H9 (cell line): ENCODE data around the gene ACYP2. TPM values are rescaled to one million over a fixed set of nuclear protein-coding genes. Genes with fewer than 3 reads are reported as not detected.

ENCODE experiments used
- DNase-seq: peaks from one replicate; pipeline ENCODE4 v3.0.0-alpha.2; 2017
- H2AFZ ChIP-seq: one replicate; pipeline ENCODE4 v1.6.1; 2013; ENCODE audit warnings: mild to moderate bottlenecking, low read length, control low read depth, moderate library complexity
- H2AK5ac ChIP-seq: 2 replicates; pipeline ENCODE4 v1.6.1; 2013; ENCODE audit warnings: low read length, control low read depth, mixed read lengths; ENCODE audit not compliant: insufficient read length
- H2BK120ac ChIP-seq: one replicate; pipeline ENCODE4 v1.6.1; 2013; ENCODE audit warnings: low read depth, mild to moderate bottlenecking, low read length, control low read depth, inconsistent platforms; ENCODE audit not compliant: poor library complexity, severe bottlenecking
- H2BK12ac ChIP-seq: 2 replicates; pipeline ENCODE4 v1.6.1; 2013; ENCODE audit warnings: low read length, control low read depth, mixed read lengths, low read depth; ENCODE audit not compliant: insufficient read length
- H2BK15ac ChIP-seq: 2 replicates; pipeline ENCODE4 v1.6.1; 2013; ENCODE audit warnings: low read depth, low read length, control low read depth
- H2BK20ac ChIP-seq: one replicate; pipeline ENCODE4 v1.6.1; 2013; ENCODE audit warnings: low read depth, mild to moderate bottlenecking, low read length, control low read depth, inconsistent platforms; ENCODE audit not compliant: poor library complexity, severe bottlenecking
- H2BK5ac ChIP-seq: 2 replicates; pipeline ENCODE4 v1.6.1; 2013; ENCODE audit warnings: low read length, control low read depth, mixed read lengths; ENCODE audit not compliant: insufficient read length
- H3K14ac ChIP-seq: 2 replicates; pipeline ENCODE4 v1.6.1; 2013; ENCODE audit warnings: low read length, control low read depth; ENCODE audit not compliant: insufficient read depth
- H3K18ac ChIP-seq: 2 replicates; pipeline ENCODE4 v1.6.1; 2013; ENCODE audit warnings: low read depth, mild to moderate bottlenecking, mixed read lengths, low read length, control low read depth; ENCODE audit not compliant: insufficient read length
- H3K23ac ChIP-seq: 2 replicates; pipeline ENCODE4 v1.6.1; 2013; ENCODE audit warnings: low read length, control low read depth, mixed read lengths, low read depth; ENCODE audit not compliant: insufficient read length
- H3K23me2 ChIP-seq: 2 replicates; pipeline ENCODE4 v1.6.1; 2013; ENCODE audit warnings: low read depth, mild to moderate bottlenecking, mixed read lengths, low read length, control low read depth; ENCODE audit not compliant: insufficient read length, poor library complexity, severe bottlenecking
- H3K27ac ChIP-seq: 2 replicates; pipeline ENCODE4 v1.5.1; 2013; ENCODE audit warnings: low read length, control low read depth, mixed read lengths, low read depth; ENCODE audit not compliant: insufficient read length
- H3K27me3 ChIP-seq: 2 replicates; pipeline ENCODE4 v1.6.1; 2013; ENCODE audit warnings: low read length, control low read depth, inconsistent platforms; ENCODE audit not compliant: insufficient read depth
- H3K4ac ChIP-seq: 2 replicates; pipeline ENCODE4 v1.6.1; 2013; ENCODE audit warnings: low read depth, mild to moderate bottlenecking, control low read depth, inconsistent platforms, low read length, moderate library complexity
- H3K4me1 ChIP-seq: 2 replicates; pipeline ENCODE4 v1.6.1; 2013; ENCODE audit warnings: low read length, control low read depth, inconsistent platforms; ENCODE audit not compliant: insufficient read depth
- H3K4me2 ChIP-seq: 2 replicates; pipeline ENCODE4 v1.6.1; 2013; ENCODE audit warnings: low read length, control low read depth, mixed read lengths; ENCODE audit not compliant: insufficient read length, insufficient read depth
- H3K56ac ChIP-seq: 2 replicates; pipeline ENCODE4 v1.6.1; 2013; ENCODE audit warnings: low read depth, mild to moderate bottlenecking, mixed read lengths, low read length, control low read depth; ENCODE audit not compliant: insufficient read length
- H3K79me1 ChIP-seq: 2 replicates; pipeline ENCODE4 v1.6.1; 2013; ENCODE audit warnings: low read depth, mild to moderate bottlenecking, moderate library complexity, low read length, control low read depth, inconsistent platforms; ENCODE audit not compliant: insufficient read depth, poor library complexity, severe bottlenecking
- H3K79me2 ChIP-seq: 2 replicates; pipeline ENCODE4 v1.6.1; 2013; ENCODE audit warnings: low read length, control low read depth, inconsistent platforms; ENCODE audit not compliant: insufficient read depth
- H3K9ac ChIP-seq: 2 replicates; pipeline ENCODE4 v1.6.1; 2013; ENCODE audit warnings: low read length, control low read depth, mixed read lengths; ENCODE audit not compliant: insufficient read length; ENCODE audit errors: extremely low read depth
- H3K9me3 ChIP-seq: one replicate; pipeline ENCODE4 v1.6.1; 2013; ENCODE audit warnings: low read depth, low read length, inconsistent platforms; ENCODE audit not compliant: control insufficient read depth
- H3T11ph ChIP-seq: one replicate; pipeline ENCODE4 v1.6.1; 2013; ENCODE audit warnings: mild to moderate bottlenecking, low read length, control low read depth, inconsistent platforms
- H4K20me1 ChIP-seq: one replicate; pipeline ENCODE4 v1.6.1; 2013; ENCODE audit not compliant: control insufficient read depth, insufficient read length, insufficient read depth
- H4K5ac ChIP-seq: 2 replicates; pipeline ENCODE4 v1.6.1; 2013; ENCODE audit warnings: low read depth, mild to moderate bottlenecking, mixed read lengths, low read length, control low read depth; ENCODE audit not compliant: insufficient read length
- H4K8ac ChIP-seq: replicated peaks from 2 replicates; pipeline ENCODE4 v1.6.1; 2013; ENCODE audit warnings: low read length, control low read depth, mixed read lengths, low read depth; ENCODE audit not compliant: insufficient read length
- H4K91ac ChIP-seq: 2 replicates; pipeline ENCODE4 v1.6.1; 2013; ENCODE audit warnings: low read depth, mild to moderate bottlenecking, moderate library complexity, mixed read lengths, low read length, control low read depth; ENCODE audit not compliant: insufficient read length
- H3K27ac Mint-ChIP-seq, 3 experiments: 2 replicates in 2 of 3; 3 replicates in 1 of 3; pipeline ENCODE4 v1.8.0; 2020 to 2021; ENCODE audit warnings: mixed read lengths in 3 of 3, mild to moderate bottlenecking in 1 of 3, moderate library complexity in 1 of 3
- H3K27me3 Mint-ChIP-seq: 2 replicates; pipeline ENCODE4 v1.8.0; 2021; ENCODE audit warnings: low read depth, mild to moderate bottlenecking, moderate library complexity, mixed read lengths
- H3K36me3 Mint-ChIP-seq, 3 experiments: 2 replicates in 2 of 3; 3 replicates in 1 of 3; pipeline ENCODE4 v1.8.0; 2020 to 2021; ENCODE audit warnings: low read depth in 3 of 3, mixed read lengths in 3 of 3; ENCODE audit not compliant: insufficient read depth in 1 of 3
- H3K4me1 Mint-ChIP-seq, 2 experiments: 2 replicates each; pipeline ENCODE4 v1.8.0; 2020; ENCODE audit warnings: mixed read lengths in 2 of 2
- H3K4me3 Mint-ChIP-seq, 2 experiments: 2 replicates in 1 of 2; 3 replicates in 1 of 2; pipeline ENCODE4 v1.8.0; 2020 to 2021; ENCODE audit warnings: mild to moderate bottlenecking in 2 of 2, mixed read lengths in 2 of 2, moderate library complexity in 1 of 2
- H3K9me3 Mint-ChIP-seq, 2 experiments: 2 replicates in 1 of 2; 3 replicates in 1 of 2; pipeline ENCODE4 v1.8.0; 2020; ENCODE audit warnings: mild to moderate bottlenecking in 2 of 2, mixed read lengths in 2 of 2, moderate library complexity in 1 of 2
- WGBS: extraction: QIAGEN DNeasy Blood & Tissue Kit; methylation state at CpG from one replicate; pipeline ENCODE4 v1.1.7; 2013; ENCODE audit warnings: missing lambda C conversion rate, low lambda C conversion rate, mixed read lengths; ENCODE audit not compliant: insufficient read length; ENCODE audit errors: extremely low coverage; 5-methylcytosine and 5-hydroxymethylcytosine counted together
- total RNA-seq: library from RNA; stranded (reverse); gene quantifications from 2 replicates; pipeline ENCODE4 v1.2.1, GENCODE V29; 2021
- TF ChIP-seq, protein P1 (sequence below): fragments of 200-600 bp; sonication (generic); conservative IDR thresholded peaks from 3 replicates; pipeline ENCODE4 v1.8.0; 2021; ENCODE audit warnings: antibody characterized with exemption, mild to moderate bottlenecking

Gene ACYP2
- total RNA-seq, 1 experiment from 2014 or later, result 3.2 TPM

DNA sequence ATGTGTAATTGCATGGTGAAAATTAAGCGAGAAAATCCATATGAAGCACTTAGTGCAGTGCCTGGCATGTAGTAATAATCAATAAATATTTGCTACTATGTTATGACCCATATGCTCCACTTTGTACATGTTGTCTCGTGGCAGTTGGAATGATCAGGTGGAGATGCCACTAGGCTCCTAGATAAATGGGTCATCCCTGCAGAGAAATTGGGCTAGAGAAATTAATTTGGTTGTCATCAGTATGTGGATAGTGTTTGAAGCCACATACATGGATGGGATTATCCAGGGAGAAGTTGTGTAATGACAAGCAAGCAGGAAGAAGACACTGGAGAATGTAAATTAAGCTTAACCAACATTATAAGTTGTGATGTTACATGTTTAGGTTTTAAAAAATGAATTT lies 33.0 kb downstream of the ACYP2 start:
- no peaks in the 10 kb centered on the region for H3K79me2 ChIP-seq
- H2AFZ ChIP-seq, result no peak overlapping the region
- no peak overlapping the region for H2AK5ac ChIP-seq
- Mint-ChIP-seq H3K27me3 (no peaks in the 10 kb centered on the region; the same call in 1 of the 2 replicates), H3K27ac (no peak overlapping the region), H3K4me3 (no peak overlapping the region), H3K36me3 (no peaks in the 10 kb centered on the region), H3K4me1 (no peaks in the 10 kb centered on the region), H3K9me3 (peaks cover 8 to 9% of the 10 kb centered on the region in 2 experiments)
- H3K9me3 ChIP-seq, result no peaks in the 10 kb centered on the region
- H3K4ac ChIP-seq, result no peak overlapping the region
- no peak overlapping the region for H2BK5ac ChIP-seq
- no peak overlapping the region for H2BK12ac ChIP-seq
- H3K9ac ChIP-seq, result no peak overlapping the region
- H3K14ac ChIP-seq, result no peak overlapping the region
- no peak overlapping the region for H2BK15ac ChIP-seq
- H3K4me1 ChIP-seq, result no peaks in the 10 kb centered on the region
- no peaks in the 10 kb centered on the region for H4K20me1 ChIP-seq
- no peak overlapping the region for H2BK120ac ChIP-seq
- no peak overlapping the region for H3K56ac ChIP-seq
- no peak overlapping the region for H2BK20ac ChIP-seq
- H3K23me2 ChIP-seq, result no peaks in the 10 kb centered on the region
- DNase-seq, result no peak
- no peak overlapping the region for H4K5ac ChIP-seq
- H4K91ac ChIP-seq, result no peak overlapping the region
- TF ChIP-seq, protein P1, sequence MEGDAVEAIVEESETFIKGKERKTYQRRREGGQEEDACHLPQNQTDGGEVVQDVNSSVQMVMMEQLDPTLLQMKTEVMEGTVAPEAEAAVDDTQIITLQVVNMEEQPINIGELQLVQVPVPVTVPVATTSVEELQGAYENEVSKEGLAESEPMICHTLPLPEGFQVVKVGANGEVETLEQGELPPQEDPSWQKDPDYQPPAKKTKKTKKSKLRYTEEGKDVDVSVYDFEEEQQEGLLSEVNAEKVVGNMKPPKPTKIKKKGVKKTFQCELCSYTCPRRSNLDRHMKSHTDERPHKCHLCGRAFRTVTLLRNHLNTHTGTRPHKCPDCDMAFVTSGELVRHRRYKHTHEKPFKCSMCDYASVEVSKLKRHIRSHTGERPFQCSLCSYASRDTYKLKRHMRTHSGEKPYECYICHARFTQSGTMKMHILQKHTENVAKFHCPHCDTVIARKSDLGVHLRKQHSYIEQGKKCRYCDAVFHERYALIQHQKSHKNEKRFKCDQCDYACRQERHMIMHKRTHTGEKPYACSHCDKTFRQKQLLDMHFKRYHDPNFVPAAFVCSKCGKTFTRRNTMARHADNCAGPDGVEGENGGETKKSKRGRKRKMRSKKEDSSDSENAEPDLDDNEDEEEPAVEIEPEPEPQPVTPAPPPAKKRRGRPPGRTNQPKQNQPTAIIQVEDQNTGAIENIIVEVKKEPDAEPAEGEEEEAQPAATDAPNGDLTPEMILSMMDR, result no peak
- H3K4me2 ChIP-seq, result no peak overlapping the region
- H3K27me3 ChIP-seq, result no peaks in the 10 kb centered on the region
- no CpG with 5 or more reads among the region's 2 CpGs for WGBS
- H3K27ac ChIP-seq, result no peak overlapping the region
- H3K79me1 ChIP-seq, result no peaks in the 10 kb centered on the region
- no peak overlapping the region for H3T11ph ChIP-seq
- H4K8ac ChIP-seq, result no peak overlapping the region
- H3K23ac ChIP-seq, result no peak overlapping the region
- no peak overlapping the region for H3K18ac ChIP-seq
